HFF-Myc (cell line): Measurements from ENCODE around the gene ABLIM1.

Source experiments
- DNase-seq: peaks from one replicate; pipeline ENCODE4 v3.0.0-alpha.2; 2011; ENCODE audit warnings: low read depth; ENCODE audit errors: extremely low read depth
- H3K4me3 ChIP-seq: replicated peaks from 2 replicates; pipeline ENCODE4 v1.5.1; 2011; ENCODE audit warnings: low read depth, mild to moderate bottlenecking, control low read depth, low read length
- CTCF ChIP-seq: IDR thresholded peaks from 2 replicates; pipeline ENCODE4 v1.5.1; 2012; ENCODE audit warnings: mild to moderate bottlenecking, low read depth, low read length, control low read depth; ENCODE audit errors: missing control alignments

The ABLIM1 gene

GRCh38 chr10:114661212-114661880 is 3.3 kb upstream of the ABLIM1 start:
- H3K4me3 ChIP-seq: no peak overlapping the region
- DNase-seq: no peak
- no peak for TF ChIP-seq CTCF

GRCh38 chr10:114655671-114656070 is 2.4 kb downstream of the ABLIM1 start:
- DNase-seq: no peak
- H3K4me3 ChIP-seq: no peak overlapping the region
- TF ChIP-seq CTCF: no peak

GRCh38 chr10:114654822-114655575 is 3.1 kb downstream of the ABLIM1 start:
- no peak overlapping the region for H3K4me3 ChIP-seq
- no peak for DNase-seq

GRCh38 chr10:114653926-114654325 is 4.1 kb downstream of the ABLIM1 start:
- no peak for TF ChIP-seq CTCF
- DNase-seq: no peak
- H3K4me3 ChIP-seq: no peak overlapping the region

More at GRCh38 chr10:114654822-114655575, 3.1 kb downstream of the ABLIM1 start:
- TF ChIP-seq CTCF: no peak

- TF ChIP-seq CTCF: no peak
- DNase-seq: no peak
- H3K4me3 ChIP-seq: no peak overlapping the region
These were observed 5.4 kb downstream of the ABLIM1 start for GRCh38 chr10:114652402-114653368.

- TF ChIP-seq CTCF: no peak
- H3K4me3 ChIP-seq: no peak overlapping the region
- DNase-seq: no peak
These were observed 7.2 kb downstream of the ABLIM1 start for GRCh38 chr10:114650831-114651230.
